ENCODE measurements around the gene GPI. TPM values are rescaled to one million over a fixed set of nuclear protein-coding genes. Genes with fewer than 3 reads are reported as not detected.

The GPI gene
- total RNA-seq, 1 experiment from 2014 or later: 329 TPM

GRCh38 chr19:34320277-34320676 is 44.7 kb upstream of the GPI start:
- Histone ChIP-seq H3K4me3 (ENCODE audit: low read depth, low read length) (no peak overlapping the region), H3K36me3 (ENCODE audit: control insufficient read depth, insufficient read depth, low read length) (no peaks in the 10 kb centered on the region), H3K27me3 (replicated peaks; ENCODE audit: control insufficient read depth, insufficient read depth, low read length) (no peaks in the 10 kb centered on the region), H3K9me3 (no peaks in the 10 kb centered on the region), H3K4me1 (peaks cover 13% of the 10 kb centered on the region; the same call in 1 of the 2 replicates)
- Mint-ChIP-seq H3K27me3 (ENCODE audit: insufficient read depth, unreplicated experiment) (no peaks in the 10 kb centered on the region), H3K27ac (ENCODE audit: unreplicated experiment) (no peak overlapping the region), H3K4me1 (ENCODE audit: low read depth, unreplicated experiment) (peaks cover 21% of the 10 kb centered on the region), H3K9me3 (ENCODE audit: unreplicated experiment) (no peaks in the 10 kb centered on the region), H3K36me3 (ENCODE audit: insufficient read depth, unreplicated experiment) (peaks cover 6% of the 10 kb centered on the region), H3K4me3 (ENCODE audit: unreplicated experiment) (no peak overlapping the region)
- intact Hi-C loops (cut with micrococcal nuclease; ENCODE audit: unreplicated experiment): no loop called here
- DNase-seq: no peak
- TF ChIP-seq CTCF (IDR thresholded peaks at IDR 0.05; ENCODE audit: insufficient read depth in 1 of 2, low read depth in 1 of 2, low read length in 1 of 2, severe bottlenecking in 1 of 2, unreplicated experiment in 1 of 2): no peak
- no TSS peak for BruUV-seq (replicated peaks)
- CTCF ChIA-PET: no interaction called here
- POLR2A ChIA-PET: no interaction called here

GRCh38 chr19:34321735-34322134 is 43.3 kb upstream of the GPI start:
- intact Hi-C loops (cut with micrococcal nuclease; ENCODE audit: unreplicated experiment): no loop called here
- H3K4me3 ChIP-seq (ENCODE audit: low read depth, low read length): no peak overlapping the region
- Mint-ChIP-seq H3K27ac (ENCODE audit: unreplicated experiment) (no peak overlapping the region), H3K9me3 (ENCODE audit: unreplicated experiment) (no peaks in the 10 kb centered on the region), H3K36me3 (ENCODE audit: insufficient read depth, unreplicated experiment) (peaks cover 10% of the 10 kb centered on the region), H3K4me3 (ENCODE audit: unreplicated experiment) (no peak overlapping the region), H3K27me3 (ENCODE audit: insufficient read depth, unreplicated experiment) (no peaks in the 10 kb centered on the region), H3K4me1 (ENCODE audit: low read depth, unreplicated experiment) (peaks cover 15% of the 10 kb centered on the region)
- no peak for DNase-seq
- ChIA-PET CTCF (interaction anchor here (0.6 kb wide), 1 partner anchor 19 kb away, joined by 5 read pairs; no protein-coding TSS in a partner anchor), POLR2A (no interaction called here)
- H3K27me3 ChIP-seq (replicated peaks; ENCODE audit: control insufficient read depth, insufficient read depth, low read length): no peaks in the 10 kb centered on the region
- peaks cover 8% of the 10 kb centered on the region; the same call in 1 of the 2 replicates for H3K4me1 ChIP-seq
- no peaks in the 10 kb centered on the region for H3K9me3 ChIP-seq
- BruUV-seq (replicated peaks): no TSS peak
- no peak for TF ChIP-seq CTCF (IDR thresholded peaks at IDR 0.05; ENCODE audit: insufficient read depth in 1 of 2, low read depth in 1 of 2, low read length in 1 of 2, severe bottlenecking in 1 of 2, unreplicated experiment in 1 of 2)
- no peaks in the 10 kb centered on the region for H3K36me3 ChIP-seq (ENCODE audit: control insufficient read depth, insufficient read depth, low read length)

- CTCF ChIA-PET: no interaction called here
- H3K4me1 ChIP-seq: no peaks in the 10 kb centered on the region
- BruUV-seq (replicated peaks): no TSS peak
- Mint-ChIP-seq H3K27me3 (ENCODE audit: insufficient read depth, unreplicated experiment) (no peaks in the 10 kb centered on the region), H3K4me1 (ENCODE audit: low read depth, unreplicated experiment) (peaks cover 9% of the 10 kb centered on the region), H3K4me3 (ENCODE audit: unreplicated experiment) (no peak overlapping the region), H3K27ac (ENCODE audit: unreplicated experiment) (no peak overlapping the region), H3K36me3 (ENCODE audit: insufficient read depth, unreplicated experiment) (peaks cover 23% of the 10 kb centered on the region), H3K9me3 (ENCODE audit: unreplicated experiment) (no peaks in the 10 kb centered on the region)
- no peak for DNase-seq
- no peaks in the 10 kb centered on the region for H3K27me3 ChIP-seq (replicated peaks; ENCODE audit: control insufficient read depth, insufficient read depth, low read length)
- no peaks in the 10 kb centered on the region for H3K9me3 ChIP-seq
- no peak overlapping the region for H3K4me3 ChIP-seq (ENCODE audit: low read depth, low read length)
- POLR2A ChIA-PET: no interaction called here
- no peak for TF ChIP-seq CTCF (IDR thresholded peaks at IDR 0.05; ENCODE audit: insufficient read depth in 1 of 2, low read depth in 1 of 2, low read length in 1 of 2, severe bottlenecking in 1 of 2, unreplicated experiment in 1 of 2)
- intact Hi-C loops (cut with micrococcal nuclease; ENCODE audit: unreplicated experiment): no loop called here
- H3K36me3 ChIP-seq (ENCODE audit: control insufficient read depth, insufficient read depth, low read length): no peaks in the 10 kb centered on the region
Observed at GRCh38 chr19:34323433-34324204, 41.4 kb upstream of the GPI start.
